HepG2 (cell line): Measurements from ENCODE around the gene SMOC1. TPM values are rescaled to one million over a fixed set of nuclear protein-coding genes. Genes with fewer than 3 reads are reported as not detected.

Source experiments
- ATM ChIP-seq: fragments of 450-650 bp; IDR thresholded peaks from 2 replicates; pipeline ENCODE4 v1.7.1; 2017; ENCODE audit warnings: mild to moderate bottlenecking, borderline replicate concordance
- CEBPG ChIP-seq: IDR thresholded peaks from 2 replicates; pipeline ENCODE4 v1.6.1; 2016
- CREB3 ChIP-seq: sonication (generic); formaldehyde crosslinking; IDR thresholded peaks from 2 replicates; pipeline ENCODE4 v1.5.0; 2020; ENCODE audit warnings: missing genetic modification reagents
- DNMT3B ChIP-seq: conservative IDR thresholded peaks from 2 replicates; pipeline ENCODE4 v1.6.1; 2016; ENCODE audit warnings: missing biosample characterization, control low read depth
- ETV5 ChIP-seq: IDR thresholded peaks from 2 replicates; pipeline ENCODE4 v1.6.1; 2018; ENCODE audit warnings: missing biosample characterization, missing genetic modification reagents, inconsistent platforms, borderline replicate concordance
- HNRNPLL ChIP-seq: fragments of 200-400 bp; formaldehyde crosslinking; IDR thresholded peaks from 2 replicates; pipeline ENCODE4 v1.6.1; 2017; ENCODE audit warnings: mild to moderate bottlenecking, low read depth, low read length; ENCODE audit not compliant: poor library complexity, severe bottlenecking
- NKX3-1 ChIP-seq: sonication (generic); formaldehyde crosslinking; IDR thresholded peaks from 2 replicates; pipeline ENCODE4 v1.5.0; 2020; ENCODE audit warnings: missing genetic modification reagents
- PPARG ChIP-seq: conservative IDR thresholded peaks from 2 replicates; pipeline ENCODE4 v1.6.1; 2016; ENCODE audit warnings: missing biosample characterization, missing genetic modification reagents
- PRPF4 ChIP-seq: fragments of 200-400 bp; formaldehyde crosslinking; IDR thresholded peaks from 2 replicates; pipeline ENCODE4 v1.6.1; 2016; ENCODE audit warnings: low read length, low read depth; ENCODE audit not compliant: poor library complexity, severe bottlenecking
- RBAK ChIP-seq: sonication (generic); formaldehyde crosslinking; IDR thresholded peaks from 2 replicates; pipeline ENCODE4 v1.5.1; 2020; ENCODE audit warnings: mild to moderate bottlenecking, missing genetic modification reagents
- SMAD1 ChIP-seq: sonication (generic); formaldehyde crosslinking; IDR thresholded peaks from 2 replicates; pipeline ENCODE4 v1.4.0; 2020; ENCODE audit warnings: missing genetic modification reagents, low read depth, mild to moderate bottlenecking, borderline replicate concordance
- SP2 ChIP-seq: sonication (generic); formaldehyde crosslinking; IDR thresholded peaks from 2 replicates; pipeline ENCODE4 v1.5.1; 2020; ENCODE audit warnings: mild to moderate bottlenecking, missing genetic modification reagents
- SPEN ChIP-seq: sonication (generic); formaldehyde crosslinking; IDR thresholded peaks from 2 replicates; pipeline ENCODE4 v1.5.1; 2020; ENCODE audit warnings: low read depth, mild to moderate bottlenecking, missing genetic modification reagents
- SRSF4 ChIP-seq: fragments of 200-400 bp; formaldehyde crosslinking; IDR thresholded peaks from one replicate; pipeline ENCODE4 v1.6.1; 2018; ENCODE audit warnings: mild to moderate bottlenecking, low read depth, low read length, moderate library complexity; ENCODE audit not compliant: poor library complexity, severe bottlenecking
- TAF1 ChIP-seq: sonication (generic); formaldehyde crosslinking; IDR thresholded peaks from 2 replicates; pipeline ENCODE4 v1.4.0; 2020; ENCODE audit warnings: missing genetic modification reagents
- TFAP4 ChIP-seq: sonication (generic); IDR thresholded peaks from 2 replicates; pipeline ENCODE4 v1.6.1; 2016; ENCODE audit warnings: low read depth, borderline replicate concordance
- ZNF136 ChIP-seq: sonication (generic); formaldehyde crosslinking; IDR thresholded peaks from 2 replicates; pipeline ENCODE4 v1.8.1; 2022; ENCODE audit warnings: low read depth, mild to moderate bottlenecking, moderate library complexity, missing genetic modification reagents
- ZNF260 ChIP-seq: sonication (generic); formaldehyde crosslinking; IDR thresholded peaks from 2 replicates; pipeline ENCODE4 v1.4.0; 2020; ENCODE audit warnings: missing genetic modification reagents, low read depth, mild to moderate bottlenecking, borderline replicate concordance
- ZNF382 ChIP-seq: sonication (generic); formaldehyde crosslinking; IDR thresholded peaks from 2 replicates; pipeline ENCODE4 v1.5.0; 2020; ENCODE audit warnings: missing genetic modification reagents, mild to moderate bottlenecking, borderline replicate concordance
- ZNF451 ChIP-seq: sonication (generic); formaldehyde crosslinking; IDR thresholded peaks from 2 replicates; pipeline ENCODE4 v1.5.0; 2020; ENCODE audit warnings: mild to moderate bottlenecking, missing genetic modification reagents
- ZNF468 ChIP-seq: sonication (generic); formaldehyde crosslinking; IDR thresholded peaks from 2 replicates; pipeline ENCODE4 v1.8.0; 2022; ENCODE audit warnings: mild to moderate bottlenecking, moderate library complexity, missing genetic modification reagents
- ZNF563 ChIP-seq: sonication (generic); formaldehyde crosslinking; IDR thresholded peaks from 2 replicates; pipeline ENCODE4 v1.8.0; 2022; ENCODE audit warnings: mild to moderate bottlenecking, moderate library complexity, missing genetic modification reagents
- ZNF580 ChIP-seq: IDR thresholded peaks from 2 replicates; pipeline ENCODE4 v1.6.1; 2016; ENCODE audit warnings: low read depth, borderline replicate concordance
- ZNF589 ChIP-seq: sonication (generic); formaldehyde crosslinking; conservative IDR thresholded peaks from 2 replicates; pipeline ENCODE4 v1.8.0; 2022; ENCODE audit warnings: mild to moderate bottlenecking, moderate library complexity, missing genetic modification reagents
- ZNF674 ChIP-seq: sonication (generic); formaldehyde crosslinking; IDR thresholded peaks from 2 replicates; pipeline ENCODE4 v1.5.0; 2020; ENCODE audit warnings: low read depth, mild to moderate bottlenecking, missing genetic modification reagents
- polyA plus RNA-seq, 8 experiments: library from polyadenylated mRNA; depleted of rRNA in 3 of 8; stranded (reverse) in 7 of 8; unstranded in 1 of 8; fragments of >200 nt; fragmentation: Illumina TruSeq in 4 of 8; extraction: Trizol in 4 of 8; gene quantifications; 2 replicates each; pipeline versions ENCODE4 v1.2.1 to v1.2.3, GENCODE V29; 2011 to 2016; ENCODE audit warnings: low read depth in 4 of 8, missing spikeins in 1 of 8, mixed read lengths in 1 of 8; ENCODE audit not compliant: insufficient read depth in 1 of 8
- total RNA-seq, 5 experiments: library from RNA; depleted of rRNA; stranded (reverse); fragments of >200 nt; fragmentation: Illumina TruSeq; extraction: Trizol; gene quantifications; 2 replicates each; pipeline ENCODE4 v1.2.3, GENCODE V29; 2016; ENCODE audit warnings: low read depth in 1 of 5
- TF ChIP-seq, protein P1 (sequence below): IDR thresholded peaks from 2 replicates; pipeline ENCODE4 v1.4.0; 2020; ENCODE audit warnings: mild to moderate bottlenecking, missing genetic modification reagents

The SMOC1 gene
- total and polyA plus RNA-seq, 2 of the 13 experiments (the other 11 are each of a cell fraction or from before 2014, with no cell fraction given) = 17.8 to 35.6 TPM

DNA sequence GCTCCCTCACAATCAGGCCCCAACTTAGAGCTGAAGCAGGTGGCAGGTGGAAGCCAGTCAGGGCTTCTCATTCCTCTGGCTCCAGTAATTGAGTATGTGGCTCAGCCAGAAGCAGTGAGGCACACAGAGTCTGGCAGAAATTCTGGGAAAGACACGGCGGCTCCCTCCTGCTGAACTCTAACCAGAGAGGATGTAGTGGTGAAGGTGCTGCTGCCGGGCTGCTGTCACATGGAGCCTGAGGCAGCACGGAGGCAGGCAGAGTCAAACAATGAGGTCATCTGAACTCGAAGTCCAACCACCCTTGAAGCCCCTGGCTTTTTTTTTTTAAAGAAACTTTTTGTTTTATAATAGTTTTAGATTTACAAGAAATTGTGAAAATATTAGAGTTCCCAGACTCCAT is 33.4 kb upstream of the SMOC1 start (continued):
- TF ChIP-seq, protein P1, sequence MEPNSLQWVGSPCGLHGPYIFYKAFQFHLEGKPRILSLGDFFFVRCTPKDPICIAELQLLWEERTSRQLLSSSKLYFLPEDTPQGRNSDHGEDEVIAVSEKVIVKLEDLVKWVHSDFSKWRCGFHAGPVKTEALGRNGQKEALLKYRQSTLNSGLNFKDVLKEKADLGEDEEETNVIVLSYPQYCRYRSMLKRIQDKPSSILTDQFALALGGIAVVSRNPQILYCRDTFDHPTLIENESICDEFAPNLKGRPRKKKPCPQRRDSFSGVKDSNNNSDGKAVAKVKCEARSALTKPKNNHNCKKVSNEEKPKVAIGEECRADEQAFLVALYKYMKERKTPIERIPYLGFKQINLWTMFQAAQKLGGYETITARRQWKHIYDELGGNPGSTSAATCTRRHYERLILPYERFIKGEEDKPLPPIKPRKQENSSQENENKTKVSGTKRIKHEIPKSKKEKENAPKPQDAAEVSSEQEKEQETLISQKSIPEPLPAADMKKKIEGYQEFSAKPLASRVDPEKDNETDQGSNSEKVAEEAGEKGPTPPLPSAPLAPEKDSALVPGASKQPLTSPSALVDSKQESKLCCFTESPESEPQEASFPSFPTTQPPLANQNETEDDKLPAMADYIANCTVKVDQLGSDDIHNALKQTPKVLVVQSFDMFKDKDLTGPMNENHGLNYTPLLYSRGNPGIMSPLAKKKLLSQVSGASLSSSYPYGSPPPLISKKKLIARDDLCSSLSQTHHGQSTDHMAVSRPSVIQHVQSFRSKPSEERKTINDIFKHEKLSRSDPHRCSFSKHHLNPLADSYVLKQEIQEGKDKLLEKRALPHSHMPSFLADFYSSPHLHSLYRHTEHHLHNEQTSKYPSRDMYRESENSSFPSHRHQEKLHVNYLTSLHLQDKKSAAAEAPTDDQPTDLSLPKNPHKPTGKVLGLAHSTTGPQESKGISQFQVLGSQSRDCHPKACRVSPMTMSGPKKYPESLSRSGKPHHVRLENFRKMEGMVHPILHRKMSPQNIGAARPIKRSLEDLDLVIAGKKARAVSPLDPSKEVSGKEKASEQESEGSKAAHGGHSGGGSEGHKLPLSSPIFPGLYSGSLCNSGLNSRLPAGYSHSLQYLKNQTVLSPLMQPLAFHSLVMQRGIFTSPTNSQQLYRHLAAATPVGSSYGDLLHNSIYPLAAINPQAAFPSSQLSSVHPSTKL (CRISPR knock-in tag) = peak; percentile 60
- TF ChIP-seq SMAD1 = no peak
- TF ChIP-seq PRPF4 = no peak
- TF ChIP-seq ETV5 (CRISPR knock-in tag) = peak; percentile 61; the same call in 1 of the 2 replicates
- TF ChIP-seq SPEN (CRISPR knock-in tag) = no peak
- peak; percentile 54; the same call in 1 of the 2 replicates for TF ChIP-seq TFAP4
- no peak for TF ChIP-seq ATM
- no peak for TF ChIP-seq ZNF451
- no peak for TF ChIP-seq ZNF260
- no peak for TF ChIP-seq DNMT3B (CRISPR knock-in tag)
- TF ChIP-seq SP2 (CRISPR knock-in tag) = no peak
- no peak for TF ChIP-seq HNRNPLL
- no peak for TF ChIP-seq SRSF4
- TF ChIP-seq ZNF468 (CRISPR knock-in tag) = no peak
- no peak for TF ChIP-seq CREB3 (CRISPR knock-in tag)
- TF ChIP-seq RBAK (CRISPR knock-in tag) = no peak
- TF ChIP-seq ZNF136 = no peak
- peak; percentile 43; the same call in 1 of the 2 replicates for TF ChIP-seq ZNF580 (CRISPR knock-in tag)
- TF ChIP-seq ZNF674 (CRISPR knock-in tag) = no peak
- TF ChIP-seq NKX3-1 (CRISPR knock-in tag) = no peak
- no peak for TF ChIP-seq ZNF563 (CRISPR knock-in tag)
- no peak for TF ChIP-seq ZNF589 (CRISPR knock-in tag)
- TF ChIP-seq CEBPG (CRISPR knock-in tag) = no peak
- TF ChIP-seq TAF1 (CRISPR knock-in tag) = no peak
- TF ChIP-seq PPARG = peak; percentile 61; the same call in 1 of the 2 replicates
- TF ChIP-seq ZNF382 (CRISPR knock-in tag) = no peak
